ENCODE measurements around the gene OSBPL9. TPM values are rescaled to one million over a fixed set of nuclear protein-coding genes. Genes with fewer than 3 reads are reported as not detected.

The OSBPL9 gene
- total RNA-seq, 1 experiment from 2014 or later = 62.4 TPM

DNA sequence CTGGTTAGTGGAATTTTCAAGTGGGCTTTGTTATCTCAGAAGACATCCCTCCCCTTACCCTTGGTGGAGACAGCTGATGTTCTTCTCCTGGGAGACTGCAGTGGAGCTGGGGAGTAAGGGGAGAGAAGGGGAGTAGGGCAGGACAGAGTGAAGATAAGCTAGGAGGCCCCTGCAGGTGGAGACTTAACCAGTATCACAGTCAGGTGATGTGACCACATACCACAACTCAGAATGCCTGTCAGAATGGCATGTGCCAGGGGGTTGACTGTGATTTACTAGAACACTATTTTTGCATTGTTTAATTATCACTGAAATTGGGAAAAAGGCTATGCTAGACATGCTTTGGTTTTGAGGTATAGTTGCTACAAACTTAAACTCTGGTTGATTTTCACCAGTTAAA lies 137.1 kb downstream of the OSBPL9 start:
- no peak overlapping the region for H3K4me3 ChIP-seq (ENCODE audit: low read depth, low read length, poor library complexity, severe bottlenecking)
- intact Hi-C loops (cut with micrococcal nuclease; ENCODE audit: unreplicated experiment) = no loop called here
- ChIA-PET POLR2A (ENCODE audit: low non-redundant PET) (no interaction called here), CTCF (no interaction called here)
- H3K27ac ChIP-seq (ENCODE audit: low read depth, low read length, poor library complexity, severe bottlenecking) = no peak overlapping the region
- no TSS peak for BruUV-seq (replicated peaks)
- no peak for DNase-seq (ENCODE audit: low spot score)
- peaks cover 16% of the 10 kb centered on the region for H3K36me3 ChIP-seq (ENCODE audit: insufficient read depth, low read length, poor library complexity, severe bottlenecking)
- TF ChIP-seq, protein P1, sequence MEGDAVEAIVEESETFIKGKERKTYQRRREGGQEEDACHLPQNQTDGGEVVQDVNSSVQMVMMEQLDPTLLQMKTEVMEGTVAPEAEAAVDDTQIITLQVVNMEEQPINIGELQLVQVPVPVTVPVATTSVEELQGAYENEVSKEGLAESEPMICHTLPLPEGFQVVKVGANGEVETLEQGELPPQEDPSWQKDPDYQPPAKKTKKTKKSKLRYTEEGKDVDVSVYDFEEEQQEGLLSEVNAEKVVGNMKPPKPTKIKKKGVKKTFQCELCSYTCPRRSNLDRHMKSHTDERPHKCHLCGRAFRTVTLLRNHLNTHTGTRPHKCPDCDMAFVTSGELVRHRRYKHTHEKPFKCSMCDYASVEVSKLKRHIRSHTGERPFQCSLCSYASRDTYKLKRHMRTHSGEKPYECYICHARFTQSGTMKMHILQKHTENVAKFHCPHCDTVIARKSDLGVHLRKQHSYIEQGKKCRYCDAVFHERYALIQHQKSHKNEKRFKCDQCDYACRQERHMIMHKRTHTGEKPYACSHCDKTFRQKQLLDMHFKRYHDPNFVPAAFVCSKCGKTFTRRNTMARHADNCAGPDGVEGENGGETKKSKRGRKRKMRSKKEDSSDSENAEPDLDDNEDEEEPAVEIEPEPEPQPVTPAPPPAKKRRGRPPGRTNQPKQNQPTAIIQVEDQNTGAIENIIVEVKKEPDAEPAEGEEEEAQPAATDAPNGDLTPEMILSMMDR (conservative IDR thresholded peaks at IDR 0.05; ENCODE audit: low read depth, low read length) = no peak
- no peak for TF ChIP-seq EZH2 (IDR thresholded peaks at IDR 0.05; ENCODE audit: borderline replicate concordance, low read depth, low read length, poor library complexity, severe bottlenecking)
- no peaks in the 10 kb centered on the region for H3K27me3 ChIP-seq (replicated peaks; ENCODE audit: insufficient read depth, low read depth, low read length, poor library complexity)
- no peaks in the 10 kb centered on the region for H3K4me1 ChIP-seq (ENCODE audit: insufficient read depth, low read length, poor library complexity, severe bottlenecking)
- H3K9me3 ChIP-seq (ENCODE audit: low read depth, low read length, poor library complexity, severe bottlenecking) = no peaks in the 10 kb centered on the region

DNA sequence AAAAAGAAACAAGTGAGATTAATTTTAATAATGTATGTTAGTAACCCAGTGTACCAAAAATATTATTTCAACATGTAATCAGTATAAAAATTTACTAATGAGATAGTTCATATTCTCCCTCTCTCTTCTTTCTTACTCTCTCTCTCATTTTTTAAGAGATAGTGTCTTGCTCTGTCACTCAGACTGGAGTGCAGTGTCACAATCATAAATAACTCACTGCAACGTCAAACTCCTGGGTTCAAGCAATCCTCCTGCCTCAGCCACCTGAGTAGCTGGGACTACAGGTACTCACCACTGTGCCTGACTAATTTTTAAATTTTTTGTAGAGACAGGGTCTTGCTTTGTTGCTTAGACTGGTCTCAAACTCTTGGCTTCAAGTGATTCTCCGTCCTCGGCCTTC lies 137.8 kb downstream of the OSBPL9 start:
- DNase-seq (ENCODE audit: low spot score) = no peak
- H3K27ac ChIP-seq (ENCODE audit: low read depth, low read length, poor library complexity, severe bottlenecking) = no peak overlapping the region
- no peaks in the 10 kb centered on the region for H3K27me3 ChIP-seq (replicated peaks; ENCODE audit: insufficient read depth, low read depth, low read length, poor library complexity)
- BruUV-seq (replicated peaks) = no TSS peak
- H3K4me3 ChIP-seq (ENCODE audit: low read depth, low read length, poor library complexity, severe bottlenecking) = no peak overlapping the region
- peaks cover 16% of the 10 kb centered on the region for H3K36me3 ChIP-seq (ENCODE audit: insufficient read depth, low read length, poor library complexity, severe bottlenecking)
- intact Hi-C loops (cut with micrococcal nuclease; ENCODE audit: unreplicated experiment) = no loop called here
- H3K4me1 ChIP-seq (ENCODE audit: insufficient read depth, low read length, poor library complexity, severe bottlenecking) = no peaks in the 10 kb centered on the region
- TF ChIP-seq EZH2 (IDR thresholded peaks at IDR 0.05; ENCODE audit: borderline replicate concordance, low read depth, low read length, poor library complexity, severe bottlenecking) = no peak
- TF ChIP-seq, protein P1 (conservative IDR thresholded peaks at IDR 0.05; ENCODE audit: low read depth, low read length) = no peak
- no peaks in the 10 kb centered on the region for H3K9me3 ChIP-seq (ENCODE audit: low read depth, low read length, poor library complexity, severe bottlenecking)
- ChIA-PET CTCF (no interaction called here), POLR2A (ENCODE audit: low non-redundant PET) (no interaction called here)

DNA sequence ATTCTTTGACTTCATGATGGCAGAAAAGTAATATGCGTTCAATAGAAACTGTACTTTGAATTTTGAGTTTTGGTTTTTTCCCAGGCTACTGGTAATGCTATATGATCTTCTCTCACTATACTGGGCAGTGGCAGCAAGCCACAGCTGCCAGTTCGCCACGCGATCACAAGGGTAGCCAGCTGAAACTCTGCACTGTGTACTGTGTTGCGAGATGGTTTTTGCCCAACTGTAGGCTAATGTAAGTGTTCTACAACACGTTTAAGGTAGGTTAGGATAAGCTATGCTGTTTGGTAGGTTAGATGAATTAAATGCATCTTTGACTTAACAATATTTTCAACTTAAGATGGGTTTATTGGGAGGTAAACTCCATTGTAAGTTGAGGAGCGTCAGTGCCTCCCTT lies 138.5 kb downstream of the OSBPL9 start:
- intact Hi-C loops (cut with micrococcal nuclease; ENCODE audit: unreplicated experiment) = no loop called here
- ChIA-PET CTCF (no interaction called here), POLR2A (ENCODE audit: low non-redundant PET) (no interaction called here)
- H3K27ac ChIP-seq (ENCODE audit: low read depth, low read length, poor library complexity, severe bottlenecking) = no peak overlapping the region
- H3K4me1 ChIP-seq (ENCODE audit: insufficient read depth, low read length, poor library complexity, severe bottlenecking) = no peaks in the 10 kb centered on the region
- H3K27me3 ChIP-seq (replicated peaks; ENCODE audit: insufficient read depth, low read depth, low read length, poor library complexity) = no peaks in the 10 kb centered on the region
- peaks cover 16% of the 10 kb centered on the region for H3K36me3 ChIP-seq (ENCODE audit: insufficient read depth, low read length, poor library complexity, severe bottlenecking)
- H3K4me3 ChIP-seq (ENCODE audit: low read depth, low read length, poor library complexity, severe bottlenecking) = no peak overlapping the region
- H3K9me3 ChIP-seq (ENCODE audit: low read depth, low read length, poor library complexity, severe bottlenecking) = no peaks in the 10 kb centered on the region
- no TSS peak for BruUV-seq (replicated peaks)
- no peak for DNase-seq (ENCODE audit: low spot score)
- TF ChIP-seq EZH2 (IDR thresholded peaks at IDR 0.05; ENCODE audit: borderline replicate concordance, low read depth, low read length, poor library complexity, severe bottlenecking) = no peak

DNA sequence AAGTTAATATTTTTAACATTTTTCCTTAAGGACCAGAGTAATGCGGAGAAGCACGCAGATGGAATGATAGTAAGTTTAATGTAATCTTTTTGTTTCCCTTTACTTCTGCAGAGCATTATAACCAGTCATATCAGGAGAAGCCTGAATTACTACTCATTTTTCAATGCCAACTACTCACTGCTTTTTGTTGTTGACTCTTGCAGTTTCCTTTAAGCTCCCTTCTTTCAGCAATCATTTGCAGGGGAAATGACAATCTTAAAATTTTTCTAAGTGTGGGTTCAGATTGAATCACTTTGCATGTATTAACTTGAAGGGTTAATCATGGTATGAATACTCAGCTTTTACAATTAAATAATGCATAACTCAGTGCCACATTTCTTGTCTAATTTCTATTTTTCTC lies 139.4 kb downstream of the OSBPL9 start:
- CTCF ChIA-PET = no interaction called here
- Histone ChIP-seq H3K36me3 (ENCODE audit: insufficient read depth, low read length, poor library complexity, severe bottlenecking) (peaks cover 16% of the 10 kb centered on the region), H3K27ac (ENCODE audit: low read depth, low read length, poor library complexity, severe bottlenecking) (no peak overlapping the region), H3K4me1 (ENCODE audit: insufficient read depth, low read length, poor library complexity, severe bottlenecking) (no peaks in the 10 kb centered on the region), H3K4me3 (ENCODE audit: low read depth, low read length, poor library complexity, severe bottlenecking) (no peak overlapping the region), H3K27me3 (replicated peaks; ENCODE audit: insufficient read depth, low read depth, low read length, poor library complexity) (no peaks in the 10 kb centered on the region), H3K9me3 (ENCODE audit: low read depth, low read length, poor library complexity, severe bottlenecking) (no peaks in the 10 kb centered on the region)
- POLR2A ChIA-PET (ENCODE audit: low non-redundant PET) = interaction anchor here (0.7 kb wide), 1 partner anchor 28 kb away, joined by 3 read pairs; no protein-coding TSS in a partner anchor
- intact Hi-C loops (cut with micrococcal nuclease; ENCODE audit: unreplicated experiment) = no loop called here
- no peak for TF ChIP-seq EZH2 (IDR thresholded peaks at IDR 0.05; ENCODE audit: borderline replicate concordance, low read depth, low read length, poor library complexity, severe bottlenecking)
- TF ChIP-seq, protein P1 (conservative IDR thresholded peaks at IDR 0.05; ENCODE audit: low read depth, low read length) = no peak
- no TSS peak for BruUV-seq (replicated peaks)
- no peak for DNase-seq (ENCODE audit: low spot score)

Data from A673 (cell line).